HG02642 (cell line): ENCODE measurements around the gene UBR4.

Experiments
- ATAC-seq: cut with Tn5 transposase; IDR thresholded peaks from one replicate; pipeline ENCODE4 v1.9.1; 2021; ENCODE audit warnings: mild to moderate bottlenecking; ENCODE audit not compliant: unreplicated experiment, poor library complexity

Gene UBR4

DNA sequence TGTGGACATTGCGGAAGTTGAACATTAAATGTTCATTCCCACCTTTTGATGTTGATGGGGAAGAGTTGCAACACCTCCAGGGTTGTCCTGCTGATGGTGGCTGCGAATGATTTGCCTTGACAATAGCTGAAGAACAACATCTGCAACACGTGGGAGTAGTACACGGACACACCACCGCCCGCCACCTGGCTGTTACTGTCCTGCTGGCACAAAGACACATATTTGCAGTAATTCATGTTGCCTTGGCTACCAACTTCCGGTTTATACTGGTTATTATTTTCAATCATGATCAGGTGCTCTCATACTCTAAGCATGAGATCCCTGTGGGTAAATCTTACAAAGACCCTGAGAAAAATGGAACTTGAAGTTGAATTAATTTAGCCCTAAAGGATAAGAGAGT, 55.2 kb downstream of the UBR4 start:
- no peak for ATAC-seq

DNA sequence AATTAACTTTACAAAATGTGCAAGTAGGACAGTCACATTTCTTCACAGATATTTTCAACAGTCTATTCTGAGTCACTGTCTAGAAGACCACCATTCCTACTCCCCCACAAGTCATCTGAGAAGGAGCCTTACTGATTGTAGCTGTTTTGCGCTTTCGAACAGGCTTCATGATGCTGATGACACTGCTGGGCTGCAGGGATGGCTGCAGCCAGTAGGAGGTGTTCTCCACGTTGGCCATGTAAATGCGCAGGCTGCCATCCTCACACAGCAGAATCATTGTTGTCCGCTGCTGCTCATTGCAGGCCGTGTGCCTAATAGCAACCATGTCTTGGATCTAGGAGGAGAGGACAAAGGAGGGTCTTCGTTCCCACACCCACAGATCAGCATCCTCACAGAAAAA, 56.9 kb downstream of the UBR4 start:
- ATAC-seq: no peak

DNA sequence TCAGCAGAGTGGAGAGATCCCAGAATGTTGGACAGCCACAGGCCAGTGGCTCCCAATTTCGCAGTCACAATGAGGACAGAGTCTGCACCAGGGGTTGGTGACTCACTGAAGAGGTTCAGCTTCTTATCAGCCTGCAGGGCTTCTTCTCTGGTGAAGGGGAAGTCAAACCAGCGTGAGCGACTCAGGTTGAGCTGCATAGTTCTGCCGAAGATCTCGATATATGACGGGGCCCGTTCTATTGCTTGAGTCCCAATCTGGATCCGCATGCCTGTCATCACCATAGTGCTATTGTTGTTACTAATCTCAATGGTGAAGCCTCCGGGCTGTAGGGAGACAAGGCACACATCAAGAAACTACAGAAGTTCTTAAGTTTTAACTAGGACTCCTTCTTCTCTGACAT, 58.5 kb downstream of the UBR4 start:
- no peak for ATAC-seq

DNA sequence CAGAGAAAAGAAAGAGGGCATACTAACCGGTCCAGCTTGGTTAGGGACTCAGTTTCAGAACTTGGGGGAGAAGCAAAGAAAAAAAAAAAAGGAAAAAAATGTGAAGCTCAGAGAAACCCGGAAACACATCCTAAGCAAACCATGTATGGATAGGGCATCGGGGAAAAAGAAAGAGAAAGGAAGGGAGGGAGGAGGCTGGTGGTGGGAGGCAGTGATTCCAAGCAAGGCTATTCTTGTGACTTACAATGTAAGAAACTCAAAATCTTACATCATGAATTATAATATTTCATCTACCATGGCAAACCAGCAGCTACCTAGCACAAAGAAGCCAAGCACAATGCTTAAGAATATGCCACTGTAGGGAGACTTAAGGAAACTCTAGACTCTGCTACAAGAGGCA, 60.3 kb downstream of the UBR4 start:
- no peak for ATAC-seq

DNA sequence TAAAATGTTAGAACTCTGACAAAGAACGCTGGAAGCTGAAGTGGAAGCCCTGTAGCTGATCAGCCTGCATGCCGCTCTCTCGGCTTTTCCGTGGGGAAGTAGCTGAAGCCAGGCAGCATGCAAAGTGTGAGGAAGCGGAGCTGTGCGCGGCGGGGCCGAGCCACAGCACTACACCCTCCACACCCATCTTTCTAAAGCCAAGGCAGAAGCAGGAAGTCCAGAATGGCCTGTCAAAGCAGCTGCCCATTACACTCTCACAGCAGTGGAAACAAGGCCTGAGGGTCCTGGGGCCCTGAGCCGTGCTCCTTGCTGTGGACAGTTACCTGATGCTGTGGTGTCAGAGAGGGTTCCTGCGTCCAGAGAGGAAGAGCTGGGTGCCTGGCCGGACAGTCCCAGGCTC, 69.6 kb downstream of the UBR4 start:
- ATAC-seq: no peak

DNA sequence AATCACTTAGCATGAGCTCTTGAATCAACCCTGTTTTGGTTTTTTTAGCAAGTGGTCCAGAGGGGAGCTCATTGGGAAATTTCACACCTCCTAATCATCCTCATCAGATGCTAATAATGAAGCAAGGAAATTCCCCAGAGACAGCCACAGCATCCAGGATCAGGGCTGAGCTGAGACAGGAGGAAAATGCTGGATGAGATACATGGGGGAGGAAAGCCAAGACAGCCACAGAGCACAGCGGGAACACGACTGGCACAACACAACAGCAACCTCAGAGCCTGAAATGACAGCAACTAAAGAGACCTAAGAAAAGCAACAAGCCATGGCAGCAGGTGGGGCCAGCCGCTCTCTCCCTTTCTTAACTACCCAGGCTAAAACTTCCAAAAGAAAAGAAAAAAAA, 70.4 kb downstream of the UBR4 start:
- ATAC-seq: no peak

DNA sequence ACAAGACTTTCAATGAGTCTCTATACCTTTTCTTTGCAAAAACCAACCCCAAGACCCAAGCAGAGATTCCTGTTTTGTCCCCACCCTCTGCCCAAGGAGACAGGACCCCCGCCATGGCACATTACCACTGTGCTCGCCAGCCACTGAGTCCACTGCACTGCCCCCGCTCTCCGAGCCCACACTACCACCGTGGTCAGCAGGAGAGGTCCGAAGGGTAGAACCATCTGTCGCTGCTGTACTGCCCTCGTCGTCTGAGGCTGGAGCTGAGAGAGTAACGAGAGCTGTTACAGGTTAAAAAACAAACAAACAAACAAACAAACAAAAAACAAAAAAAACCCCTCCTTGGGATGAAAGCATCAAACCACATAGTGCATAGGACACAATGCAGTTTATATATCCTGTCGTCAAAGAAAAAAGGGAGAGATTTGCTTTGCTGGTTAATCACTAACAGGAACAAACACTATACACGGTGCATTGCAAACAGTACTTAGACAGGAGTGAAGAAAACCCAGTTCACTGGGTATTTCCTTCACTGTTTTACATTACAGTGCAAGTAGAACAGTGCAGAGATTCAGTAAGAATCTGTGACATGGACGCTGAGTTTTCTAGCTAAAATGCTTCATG, 71.0 kb downstream of the UBR4 start:
- ATAC-seq: no peak

DNA sequence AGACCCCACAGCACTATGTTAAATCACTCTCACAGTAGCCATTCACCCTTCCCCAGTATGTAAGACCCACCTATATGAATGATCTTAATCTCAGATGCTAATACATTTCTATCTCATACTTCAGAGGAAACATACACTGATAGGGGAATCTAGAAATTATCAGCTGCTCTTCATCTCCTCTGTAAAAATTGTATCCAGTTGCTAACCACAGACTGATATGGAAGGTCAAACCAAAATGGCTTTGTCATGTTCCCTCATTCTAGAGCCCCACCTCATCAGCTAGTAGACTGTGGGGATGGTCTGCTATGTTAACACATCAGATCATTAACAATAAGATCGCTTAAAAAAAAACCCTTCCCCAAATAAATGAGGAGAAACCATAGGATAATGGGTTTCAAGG, 71.7 kb downstream of the UBR4 start:
- ATAC-seq: no peak

DNA sequence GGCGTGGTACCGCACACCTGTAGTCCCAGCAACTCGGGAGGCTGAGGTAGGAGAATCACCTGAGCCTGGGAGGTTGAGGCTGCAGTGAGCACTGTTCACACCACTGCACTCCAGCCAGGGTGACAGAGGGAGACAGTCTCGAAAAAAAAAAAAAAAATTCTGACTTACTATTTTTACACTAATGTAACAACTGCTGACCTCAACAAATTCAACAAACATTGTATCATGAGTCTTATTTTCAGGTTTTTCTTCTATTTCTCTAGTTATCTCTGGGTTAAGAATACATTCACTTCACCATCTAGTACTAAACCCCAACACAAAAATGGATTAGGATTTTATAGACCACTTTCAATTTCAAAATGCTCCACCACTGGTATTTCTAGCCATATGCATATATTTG, 72.9 kb downstream of the UBR4 start:
- ATAC-seq: no peak

DNA sequence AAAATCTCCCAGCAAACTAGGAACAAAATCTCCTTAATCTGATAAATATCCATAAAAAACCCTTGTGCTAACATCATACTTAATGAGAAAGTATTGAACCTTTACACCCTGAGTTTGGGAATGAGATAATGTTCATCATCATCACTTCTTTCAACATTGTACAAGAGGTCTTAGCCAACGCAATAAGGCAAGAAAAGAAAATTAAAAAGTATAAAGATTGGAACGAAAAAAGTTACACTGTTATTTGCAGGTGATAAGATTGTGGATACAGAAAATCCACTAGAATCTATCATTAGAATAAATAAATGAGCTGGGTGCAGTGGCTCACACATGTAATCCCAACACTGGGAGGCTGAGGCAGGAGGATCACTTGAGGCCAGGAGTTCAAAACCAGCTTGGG, 76.7 kb downstream of the UBR4 start:
- no peak for ATAC-seq

DNA sequence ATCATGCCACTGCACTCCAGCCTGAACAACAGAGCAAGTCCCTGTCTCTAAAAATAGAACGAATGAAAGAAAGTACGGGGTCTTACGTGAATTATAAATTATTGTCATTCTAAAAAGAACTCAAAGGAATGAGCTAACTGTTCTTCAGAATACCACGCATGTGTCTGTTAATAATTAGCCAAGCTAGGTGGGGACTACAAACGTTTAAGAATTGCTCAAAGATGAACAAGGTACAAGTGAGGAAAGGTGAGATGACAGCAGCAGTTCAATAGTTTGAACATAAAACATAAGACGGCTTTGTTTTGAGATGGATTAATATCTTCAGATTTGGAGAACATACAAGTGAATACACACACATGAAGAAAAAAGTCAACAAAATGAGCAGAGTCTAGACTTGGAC, 79.6 kb downstream of the UBR4 start:
- ATAC-seq: no peak

DNA sequence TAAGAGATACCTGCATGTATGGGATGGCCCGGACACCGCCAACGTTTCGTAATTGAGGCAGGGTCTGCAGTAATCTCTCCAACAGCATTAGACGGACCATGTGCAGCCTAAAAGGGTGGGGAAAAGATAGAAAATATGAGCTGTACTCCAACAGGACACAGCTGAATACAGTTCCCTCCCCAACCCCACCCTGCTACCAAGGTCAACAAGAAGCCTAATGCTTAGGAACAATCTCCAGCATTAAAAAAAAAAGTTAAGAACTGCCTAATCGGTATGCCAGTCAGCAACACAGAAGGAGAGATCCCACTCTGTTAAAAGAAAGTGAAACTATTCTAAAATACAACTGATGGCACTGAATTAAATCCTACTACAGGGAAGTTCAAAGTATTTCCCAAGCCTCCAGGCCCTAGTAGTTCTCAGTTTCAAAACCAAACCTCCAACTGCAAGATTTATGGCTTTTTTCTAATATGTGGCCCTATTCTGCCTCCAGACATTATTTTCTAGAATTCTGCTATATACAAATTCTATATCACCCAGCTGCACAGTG, 81.0 kb downstream of the UBR4 start:
- no peak for ATAC-seq

DNA sequence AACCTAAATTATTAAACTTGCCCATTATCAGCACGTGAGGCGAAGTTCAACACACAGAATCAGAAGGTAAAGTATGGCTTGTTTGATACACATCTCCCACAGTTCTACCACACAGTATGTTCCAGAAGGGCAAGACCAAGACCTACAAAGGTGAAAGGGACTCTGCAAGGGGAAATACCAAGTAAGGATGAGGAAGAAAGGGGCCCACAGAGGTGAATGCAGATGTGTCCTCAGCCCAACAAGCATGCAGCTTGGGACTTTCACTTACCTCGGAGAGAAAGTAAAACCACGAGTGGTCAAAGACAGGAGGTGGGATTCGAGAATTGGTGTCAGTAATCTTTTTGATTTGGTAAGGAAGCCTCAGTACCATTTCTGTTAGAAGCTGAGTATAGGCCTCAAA, 85.8 kb downstream of the UBR4 start:
- no peak for ATAC-seq

DNA sequence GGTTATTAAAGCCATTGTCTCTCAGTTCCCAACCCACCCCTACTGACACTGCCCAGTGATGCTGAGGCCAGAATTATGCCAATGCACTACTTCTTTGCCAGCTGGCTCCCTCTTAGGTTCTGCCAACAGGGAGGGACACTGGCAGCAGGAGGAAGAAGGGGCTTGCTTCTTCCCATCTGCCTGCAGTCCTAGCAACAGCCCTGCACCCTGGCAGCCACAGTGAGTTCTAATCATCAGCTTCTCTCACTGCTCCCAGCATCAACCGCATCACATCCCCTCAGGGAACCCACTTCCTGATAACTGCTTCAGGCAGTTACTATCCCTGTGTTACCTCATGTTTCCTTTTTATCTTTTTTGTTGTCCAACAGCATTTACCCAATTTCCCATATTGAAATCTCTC, 86.2 kb downstream of the UBR4 start:
- no peak for ATAC-seq

DNA sequence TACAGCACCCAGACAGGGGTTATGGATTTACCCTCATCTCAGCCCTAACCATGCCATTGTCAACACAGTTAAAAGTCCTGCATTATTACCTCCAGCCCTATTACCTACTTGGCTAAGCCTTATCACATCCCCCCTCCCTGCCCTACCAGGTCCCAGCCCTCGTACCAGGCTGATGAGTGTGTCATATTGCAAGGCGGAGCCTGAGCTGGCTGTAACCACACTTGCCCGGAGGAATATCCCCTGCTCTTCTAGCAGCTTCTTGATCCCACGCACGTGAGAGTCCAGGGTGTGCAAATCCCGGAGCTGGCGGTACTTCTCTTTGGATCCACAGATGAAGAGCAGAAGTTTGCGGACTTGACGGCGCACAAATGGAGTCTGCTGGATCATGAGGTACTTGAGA, 87.4 kb downstream of the UBR4 start:
- ATAC-seq: no peak

DNA sequence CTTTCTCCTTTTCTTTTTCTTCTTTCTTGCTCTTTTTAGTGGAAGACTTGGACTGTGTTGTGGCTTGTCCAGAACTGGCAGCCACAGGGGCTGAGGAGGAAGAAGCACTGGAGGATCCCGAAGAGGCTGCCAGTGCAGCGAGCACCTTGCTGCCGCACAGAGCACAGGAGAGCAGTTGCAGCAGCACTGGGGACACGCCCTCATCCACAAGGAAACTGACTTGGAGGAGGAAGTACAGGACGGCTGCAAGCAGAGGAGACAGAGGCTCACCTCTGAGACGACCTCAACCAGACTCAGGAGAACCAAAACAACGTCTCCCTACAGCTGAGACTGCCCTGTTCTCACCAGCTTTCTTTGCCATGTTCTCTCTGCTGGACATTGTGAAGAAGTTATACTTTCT, 88.9 kb downstream of the UBR4 start:
- no peak for ATAC-seq

DNA sequence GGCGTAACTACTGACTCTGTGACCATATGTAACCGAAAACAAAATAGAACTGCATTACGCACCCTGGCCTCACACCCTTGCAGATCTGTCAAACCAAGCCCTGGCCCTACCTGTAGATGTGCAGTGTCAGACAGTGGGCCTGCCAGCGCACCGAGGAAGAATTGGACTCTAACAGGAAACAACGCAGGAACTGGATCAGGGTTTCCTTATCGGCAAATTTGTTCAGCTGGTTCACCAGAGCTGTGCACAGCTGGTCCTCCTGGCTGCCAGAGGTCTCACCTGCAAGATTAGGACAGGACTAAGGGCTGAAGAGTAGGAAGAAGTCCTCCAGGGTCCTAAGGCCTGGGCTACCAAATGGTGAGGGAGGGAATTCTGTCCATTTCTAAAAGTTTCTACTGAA, 90.0 kb downstream of the UBR4 start:
- ATAC-seq: no peak

DNA sequence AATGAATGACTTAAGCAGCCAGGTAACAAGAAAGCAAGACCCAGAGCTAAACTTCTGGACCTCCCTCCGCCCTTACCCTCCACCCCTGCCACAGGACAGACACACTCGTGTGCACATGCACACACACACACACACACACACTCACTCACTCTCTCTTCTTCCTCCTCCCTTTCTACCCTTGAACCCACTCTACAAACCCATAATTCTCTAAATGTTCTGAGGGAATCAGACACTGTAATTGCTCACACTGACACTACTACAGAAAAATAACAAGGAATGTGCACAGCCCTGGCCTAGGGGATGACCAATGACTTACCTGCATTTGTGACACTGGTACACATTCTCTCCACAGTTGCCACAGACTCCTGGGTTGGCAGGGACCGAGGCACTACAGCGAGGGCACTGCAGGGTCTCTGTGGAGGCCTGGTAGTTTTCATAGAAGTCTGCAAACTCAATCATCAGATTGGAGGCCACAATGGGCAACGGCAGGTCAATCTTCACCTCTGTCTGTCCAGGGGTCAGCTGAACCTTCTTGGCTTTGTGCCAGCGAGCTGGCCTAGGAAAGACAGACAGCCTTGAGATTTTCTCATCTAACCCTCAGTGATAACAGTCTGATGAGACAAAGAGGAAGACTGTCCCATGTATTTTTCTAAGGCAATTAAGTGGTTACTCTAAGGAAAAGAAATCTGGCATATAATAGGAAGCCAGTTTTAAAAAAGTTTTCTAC, 94.8 kb downstream of the UBR4 start:
- ATAC-seq: no peak

DNA sequence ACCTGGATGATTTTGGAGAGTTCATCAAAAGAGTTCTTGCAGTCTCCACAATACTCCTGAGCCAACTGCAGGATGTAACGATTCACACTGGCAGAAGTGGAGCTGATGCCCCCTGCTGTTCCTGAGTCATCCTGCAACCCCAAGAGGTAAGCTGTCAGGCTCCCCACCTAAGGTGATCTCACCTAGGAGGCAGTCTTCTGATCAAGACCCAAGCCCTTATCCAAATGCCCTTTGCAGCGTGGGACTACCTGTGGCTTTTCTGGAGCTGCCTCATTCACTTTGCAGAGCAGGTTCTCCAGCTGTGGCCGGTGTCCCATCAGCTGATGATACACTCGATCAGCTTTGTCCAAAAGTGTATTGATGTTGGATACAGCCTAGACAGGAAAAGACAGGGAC, 96.4 kb downstream of the UBR4 start:
- no peak for ATAC-seq

DNA sequence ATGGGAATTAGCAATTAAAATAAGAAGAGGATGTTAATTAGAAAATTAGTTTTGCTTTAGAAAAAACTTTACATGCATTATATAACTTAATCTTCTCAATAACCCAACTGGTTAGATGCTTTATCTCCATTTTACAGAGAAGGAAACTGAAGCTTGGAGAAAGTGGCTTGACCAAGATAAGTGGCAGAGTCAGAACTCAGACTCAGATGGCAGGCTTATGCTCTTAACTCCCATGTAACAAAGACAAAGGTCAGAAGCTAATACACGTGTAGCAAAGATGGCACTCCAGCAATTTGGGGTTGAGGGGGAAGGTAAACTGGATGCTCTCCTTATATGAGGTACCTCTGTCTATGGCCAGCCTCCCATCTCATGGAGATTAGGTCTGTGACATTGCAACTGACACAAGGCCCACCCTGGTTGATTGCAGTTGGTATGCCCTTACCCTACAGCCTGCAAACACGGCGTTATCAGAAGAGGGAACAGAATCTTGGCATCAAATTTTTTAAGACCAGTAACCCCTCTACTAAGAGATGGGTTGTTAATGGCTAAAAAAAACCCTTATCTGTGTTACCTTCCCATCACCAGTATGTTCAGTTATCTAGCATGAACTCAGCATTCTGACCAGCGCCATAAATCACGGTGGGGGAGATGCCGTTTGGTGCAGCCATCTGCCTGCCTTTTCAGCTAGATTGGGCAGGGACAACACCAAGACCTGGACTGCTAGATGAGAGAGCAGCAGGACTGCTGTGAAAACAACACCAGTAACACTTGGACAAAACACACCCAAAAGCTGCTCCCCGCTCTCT, 97.0 kb downstream of the UBR4 start:
- ATAC-seq: no peak

DNA sequence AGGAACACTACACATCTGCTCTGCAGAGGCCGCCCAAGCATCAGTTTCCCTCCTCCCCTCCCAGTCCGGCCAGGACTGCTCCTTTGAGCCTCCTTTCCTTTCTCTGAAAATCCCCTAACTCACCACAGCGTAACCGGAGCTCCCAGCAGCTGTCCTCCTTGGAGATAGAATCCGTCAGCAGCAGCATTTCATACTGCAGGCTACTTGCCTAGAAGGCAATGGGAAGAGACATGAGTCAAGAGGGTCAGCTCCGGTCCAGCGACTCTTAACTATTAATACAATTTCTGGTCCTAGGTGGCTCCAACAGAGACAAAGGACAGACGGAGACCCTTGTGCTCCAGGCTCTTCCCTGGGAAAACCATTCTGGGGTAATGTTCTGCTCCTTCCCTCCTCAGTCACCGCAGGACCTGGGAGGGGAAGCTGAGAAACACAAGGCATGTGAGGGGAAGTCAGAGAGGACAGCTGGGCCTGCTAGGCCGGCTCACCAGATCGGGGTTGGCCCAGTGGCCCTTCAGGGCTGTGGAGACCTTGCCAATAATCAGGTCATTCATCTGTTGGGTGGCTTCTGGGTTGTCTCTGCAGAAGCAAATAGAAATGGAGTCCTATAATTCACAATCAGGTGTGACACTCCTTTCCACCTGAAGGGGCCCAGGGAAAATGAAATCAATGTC, 99.7 kb downstream of the UBR4 start:
- no peak for ATAC-seq
